A549 (cell line): ENCODE results near the gene REXO4.

Experiments
- CTCF ChIP-seq: fragments of >200 bp; sonication (Bioruptor Twin); formaldehyde crosslinking; IDR thresholded peaks from 3 replicates; pipeline ENCODE4 v1.5.1; 2016
- EHF ChIP-seq: fragments of 250-450 bp; sonication (Bioruptor Pico); IDR thresholded peaks from 2 replicates; pipeline ENCODE4 v1.5.0; 2020; ENCODE audit warnings: mild to moderate bottlenecking
- JUN ChIP-seq, 2 experiments: fragments of >200 bp; sonication (Bioruptor Twin); formaldehyde crosslinking; IDR thresholded peaks; 2 replicates in 1 of 2; 3 replicates in 1 of 2; pipeline ENCODE4 v1.6.1; 2016 to 2017
- MAFK ChIP-seq: fragments of 450-650 bp; IDR thresholded peaks from 2 replicates; pipeline ENCODE4 v1.6.1; 2014; ENCODE audit not compliant: partially characterized antibody
- PHF8 ChIP-seq: fragments of 200-600 bp; sonication (generic); IDR thresholded peaks from 2 replicates; pipeline ENCODE4 v1.6.1; 2016; ENCODE audit warnings: low read depth, mild to moderate bottlenecking, antibody characterized with exemption, moderate library complexity, borderline replicate concordance
- POLR2A ChIP-seq: IDR thresholded peaks from 2 replicates; pipeline ENCODE4 v1.6.1; 2012; ENCODE audit warnings: mild to moderate bottlenecking, low read length
- RCOR1 ChIP-seq: fragments of 150-350 bp; IDR thresholded peaks from 2 replicates; pipeline ENCODE4 v1.6.1; 2014; ENCODE audit warnings: antibody characterized with exemption, low read length, low read depth
- REST ChIP-seq: fragments of 200-600 bp; sonication (generic); IDR thresholded peaks from 2 replicates; pipeline ENCODE4 v1.6.1; 2016; ENCODE audit warnings: antibody characterized with exemption, mild to moderate bottlenecking, moderate library complexity
- RFX5 ChIP-seq: fragments of 450-650 bp; IDR thresholded peaks from 2 replicates; pipeline ENCODE4 v1.7.1; 2014; ENCODE audit warnings: antibody characterized with exemption, mild to moderate bottlenecking, moderate library complexity
- RNF2 ChIP-seq: fragments of 200-600 bp; sonication (generic); IDR thresholded peaks from 2 replicates; pipeline ENCODE4 v1.6.1; 2016; ENCODE audit warnings: low read depth, mild to moderate bottlenecking, antibody characterized with exemption, moderate library complexity, borderline replicate concordance
- ZFP36 ChIP-seq: fragments of 450-650 bp; IDR thresholded peaks from 2 replicates; pipeline ENCODE4 v1.6.1; 2014; ENCODE audit warnings: borderline replicate concordance; ENCODE audit not compliant: partially characterized antibody
- TF ChIP-seq, protein P1 (sequence below): IDR thresholded peaks from 2 replicates; pipeline ENCODE4 v1.6.1; 2012

DNA sequence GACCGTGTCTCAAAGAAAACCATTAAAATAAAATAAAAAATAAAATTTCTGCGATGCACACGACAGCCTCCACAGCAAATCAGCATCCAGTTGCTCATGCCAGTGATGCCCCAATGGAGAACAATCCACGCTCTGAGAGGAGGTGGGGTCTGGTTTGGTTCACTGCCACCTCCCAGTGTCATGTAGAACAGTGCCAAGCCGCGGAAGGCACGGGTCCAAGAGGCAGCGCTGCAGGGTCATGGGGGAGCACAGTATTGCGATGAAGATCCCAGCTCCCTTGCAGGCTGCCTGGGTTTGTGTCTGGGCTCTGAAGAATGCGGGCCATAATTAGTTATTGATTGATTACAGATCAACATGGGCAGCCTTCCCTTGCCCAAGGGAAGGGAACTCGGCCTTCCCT is 35.8 kb upstream of the REXO4 start:
- no peak for TF ChIP-seq PHF8
- TF ChIP-seq CTCF: no peak
- no peak for TF ChIP-seq JUN (IDR thresholded peaks at IDR 0.05)
- TF ChIP-seq POLR2A: no peak
- TF ChIP-seq MAFK: no peak
- TF ChIP-seq, protein P1, sequence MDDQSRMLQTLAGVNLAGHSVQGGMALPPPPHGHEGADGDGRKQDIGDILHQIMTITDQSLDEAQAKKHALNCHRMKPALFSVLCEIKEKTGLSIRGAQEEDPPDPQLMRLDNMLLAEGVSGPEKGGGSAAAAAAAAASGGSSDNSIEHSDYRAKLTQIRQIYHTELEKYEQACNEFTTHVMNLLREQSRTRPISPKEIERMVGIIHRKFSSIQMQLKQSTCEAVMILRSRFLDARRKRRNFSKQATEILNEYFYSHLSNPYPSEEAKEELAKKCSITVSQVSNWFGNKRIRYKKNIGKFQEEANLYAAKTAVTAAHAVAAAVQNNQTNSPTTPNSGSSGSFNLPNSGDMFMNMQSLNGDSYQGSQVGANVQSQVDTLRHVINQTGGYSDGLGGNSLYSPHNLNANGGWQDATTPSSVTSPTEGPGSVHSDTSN: no peak
- TF ChIP-seq RCOR1: no peak
- TF ChIP-seq RNF2: no peak
- TF ChIP-seq REST: no peak
- no peak for TF ChIP-seq ZFP36
- no peak for TF ChIP-seq RFX5
- no peak for TF ChIP-seq EHF
